NB4 (cell line): ENCODE results near the gene SOCS6.

Source experiments
- DNase-seq: peaks from one replicate; pipeline ENCODE4 v3.0.0; 2010; ENCODE audit warnings: low read depth
- H3K4me3 ChIP-seq: one replicate; pipeline ENCODE4 v1.5.1; 2011; ENCODE audit warnings: mild to moderate bottlenecking, low read depth, low read length, moderate library complexity
- MYC ChIP-seq: IDR thresholded peaks from 2 replicates; pipeline ENCODE4 v1.6.1; 2011; ENCODE audit warnings: low read depth, low read length
- POLR2A ChIP-seq: IDR thresholded peaks from 2 replicates; pipeline ENCODE4 v1.6.1; 2011; ENCODE audit warnings: mild to moderate bottlenecking; ENCODE audit not compliant: insufficient read length; ENCODE audit errors: extremely low read depth
- TF ChIP-seq, protein P1 (sequence below): IDR thresholded peaks from 2 replicates; pipeline ENCODE4 v1.6.1; 2011; ENCODE audit warnings: low read depth, low read length
- TF ChIP-seq, protein P2 (sequence below): IDR thresholded peaks from one replicate; pipeline ENCODE4 v1.5.1; 2012; ENCODE audit warnings: low read depth, low read length

The SOCS6 gene

DNA sequence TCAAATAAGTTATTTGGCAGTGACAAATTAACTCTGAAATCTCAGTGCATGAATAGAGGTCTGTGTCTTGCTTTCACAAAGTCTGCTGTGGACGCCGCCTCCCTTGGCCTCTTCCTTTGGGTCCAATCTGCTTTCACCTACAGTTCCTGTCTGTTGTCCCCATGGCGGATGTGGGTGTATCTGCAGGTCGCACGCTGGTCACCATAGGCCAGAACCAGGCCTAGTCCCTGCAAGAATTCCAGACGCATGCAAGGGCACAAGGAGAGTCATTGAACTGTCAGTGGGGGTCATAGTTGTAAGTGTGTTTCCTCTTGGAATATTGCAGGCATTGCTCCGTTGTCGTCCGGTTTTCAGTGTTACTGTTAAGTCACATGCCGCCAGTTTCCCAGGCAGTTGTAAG is 7.4 kb downstream of the SOCS6 start:
- H3K4me3 ChIP-seq = no peak overlapping the region
- DNase-seq = no peak
- TF ChIP-seq, protein P1, sequence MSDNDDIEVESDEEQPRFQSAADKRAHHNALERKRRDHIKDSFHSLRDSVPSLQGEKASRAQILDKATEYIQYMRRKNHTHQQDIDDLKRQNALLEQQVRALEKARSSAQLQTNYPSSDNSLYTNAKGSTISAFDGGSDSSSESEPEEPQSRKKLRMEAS = no peak

DNA sequence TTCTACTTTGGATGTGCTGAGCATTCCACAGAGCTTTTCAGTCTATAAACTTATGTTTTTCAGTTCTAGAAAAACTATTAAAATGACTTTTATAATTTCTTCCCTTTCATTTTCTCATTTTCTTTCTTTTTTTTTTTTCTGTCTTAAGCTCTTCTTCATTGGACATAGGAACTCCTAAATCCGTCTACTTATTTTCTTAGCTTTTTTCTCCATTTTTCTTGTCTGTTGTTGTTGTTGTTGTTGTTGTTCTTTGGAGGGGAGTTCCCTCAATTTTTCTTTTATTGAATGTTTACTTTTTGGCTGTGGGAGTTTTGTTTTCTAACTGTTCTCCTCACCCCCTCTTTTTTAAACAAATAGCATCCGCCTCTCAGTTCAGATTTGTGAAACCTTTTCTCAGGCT is 7.9 kb downstream of the SOCS6 start:
- no peak overlapping the region for H3K4me3 ChIP-seq
- no peak for DNase-seq
- TF ChIP-seq MYC = no peak
- TF ChIP-seq, protein P1 = no peak
- TF ChIP-seq, protein P2, sequence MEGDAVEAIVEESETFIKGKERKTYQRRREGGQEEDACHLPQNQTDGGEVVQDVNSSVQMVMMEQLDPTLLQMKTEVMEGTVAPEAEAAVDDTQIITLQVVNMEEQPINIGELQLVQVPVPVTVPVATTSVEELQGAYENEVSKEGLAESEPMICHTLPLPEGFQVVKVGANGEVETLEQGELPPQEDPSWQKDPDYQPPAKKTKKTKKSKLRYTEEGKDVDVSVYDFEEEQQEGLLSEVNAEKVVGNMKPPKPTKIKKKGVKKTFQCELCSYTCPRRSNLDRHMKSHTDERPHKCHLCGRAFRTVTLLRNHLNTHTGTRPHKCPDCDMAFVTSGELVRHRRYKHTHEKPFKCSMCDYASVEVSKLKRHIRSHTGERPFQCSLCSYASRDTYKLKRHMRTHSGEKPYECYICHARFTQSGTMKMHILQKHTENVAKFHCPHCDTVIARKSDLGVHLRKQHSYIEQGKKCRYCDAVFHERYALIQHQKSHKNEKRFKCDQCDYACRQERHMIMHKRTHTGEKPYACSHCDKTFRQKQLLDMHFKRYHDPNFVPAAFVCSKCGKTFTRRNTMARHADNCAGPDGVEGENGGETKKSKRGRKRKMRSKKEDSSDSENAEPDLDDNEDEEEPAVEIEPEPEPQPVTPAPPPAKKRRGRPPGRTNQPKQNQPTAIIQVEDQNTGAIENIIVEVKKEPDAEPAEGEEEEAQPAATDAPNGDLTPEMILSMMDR = no peak
- no peak for TF ChIP-seq POLR2A

DNA sequence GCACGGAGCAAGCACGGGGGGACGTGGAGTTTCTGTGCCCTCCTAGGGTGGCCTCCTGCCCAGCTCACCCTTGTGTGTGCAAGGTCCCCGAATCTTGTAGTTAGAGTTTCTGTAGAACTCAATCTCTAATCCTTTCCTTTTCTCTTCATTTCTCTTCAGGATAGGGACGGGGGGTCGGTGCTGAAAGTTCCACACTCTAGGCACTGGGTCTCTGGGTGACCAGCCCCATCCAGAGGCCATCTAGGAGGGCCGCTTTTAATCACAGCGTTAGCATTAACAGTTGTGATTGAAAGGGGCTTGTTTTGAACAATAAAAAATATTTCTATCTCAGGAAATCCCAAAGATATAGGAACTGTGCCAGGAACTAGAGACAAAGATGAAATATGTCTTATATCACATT is 10.5 kb downstream of the SOCS6 start:
- TF ChIP-seq, protein P2 = no peak
- TF ChIP-seq POLR2A (no peak), MYC (no peak)
- TF ChIP-seq, protein P1 = no peak
- DNase-seq = no peak
- no peak overlapping the region for H3K4me3 ChIP-seq

DNA sequence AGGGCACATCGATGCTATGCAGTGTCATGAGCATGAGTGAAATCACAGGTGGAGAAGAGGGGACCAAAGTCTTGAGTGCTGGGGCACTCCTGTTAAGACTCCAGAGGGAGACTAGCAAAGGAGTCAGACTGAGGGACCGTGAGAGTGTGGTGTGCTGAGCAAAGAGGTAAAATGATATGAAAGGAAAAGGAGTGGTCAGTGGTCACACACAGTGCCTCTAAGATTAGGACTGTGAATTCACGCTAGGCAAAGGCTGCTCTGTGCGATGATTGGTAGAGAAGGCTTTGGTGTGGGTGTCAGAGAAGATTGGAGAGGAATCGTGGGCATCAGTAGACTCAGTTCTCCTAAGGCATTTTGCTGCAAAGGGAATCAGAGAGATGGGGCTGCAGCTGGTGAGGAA is 12.8 kb downstream of the SOCS6 start:
- no peak for DNase-seq
- no peak overlapping the region for H3K4me3 ChIP-seq
- TF ChIP-seq, protein P1 = no peak
- TF ChIP-seq POLR2A = no peak
- TF ChIP-seq, protein P2 = no peak
- no peak for TF ChIP-seq MYC

DNA sequence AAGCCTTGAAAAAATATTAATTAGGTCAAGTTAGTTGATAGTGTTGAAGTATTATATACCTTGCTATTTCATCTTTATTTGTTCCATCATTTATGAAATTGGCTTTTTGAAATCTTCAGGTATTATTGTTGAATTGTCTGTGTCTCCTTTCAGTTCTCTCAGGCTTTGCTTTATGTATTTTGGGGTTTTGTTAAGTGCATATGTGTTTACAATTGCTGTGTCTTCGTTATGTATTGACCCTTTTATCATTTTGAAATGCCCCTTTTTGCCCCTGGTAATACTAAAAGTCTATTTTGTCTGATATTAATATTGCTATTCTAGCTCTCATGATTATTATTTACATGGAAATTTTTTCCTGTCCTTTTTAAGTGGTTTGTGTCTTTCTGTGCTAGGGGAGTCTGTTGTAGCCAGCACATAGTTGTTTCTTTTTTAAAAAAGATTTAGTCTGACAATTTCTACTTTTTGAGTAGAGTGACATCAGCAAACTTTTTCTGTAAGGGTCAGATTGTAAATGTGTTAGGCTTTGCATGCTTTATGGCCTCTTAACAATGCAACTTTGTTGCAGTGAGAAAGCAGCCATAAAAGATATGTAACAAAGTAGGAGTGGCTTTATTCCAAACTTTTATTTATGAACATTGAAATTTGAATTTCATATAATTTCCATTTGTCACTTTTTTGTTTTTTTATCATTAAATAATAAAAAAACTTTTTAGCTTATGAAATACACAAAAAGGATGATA is 19.9 kb downstream of the SOCS6 start:
- DNase-seq = no peak
- TF ChIP-seq, protein P1 = no peak
- TF ChIP-seq MYC = no peak
- H3K4me3 ChIP-seq = no peak overlapping the region

DNA sequence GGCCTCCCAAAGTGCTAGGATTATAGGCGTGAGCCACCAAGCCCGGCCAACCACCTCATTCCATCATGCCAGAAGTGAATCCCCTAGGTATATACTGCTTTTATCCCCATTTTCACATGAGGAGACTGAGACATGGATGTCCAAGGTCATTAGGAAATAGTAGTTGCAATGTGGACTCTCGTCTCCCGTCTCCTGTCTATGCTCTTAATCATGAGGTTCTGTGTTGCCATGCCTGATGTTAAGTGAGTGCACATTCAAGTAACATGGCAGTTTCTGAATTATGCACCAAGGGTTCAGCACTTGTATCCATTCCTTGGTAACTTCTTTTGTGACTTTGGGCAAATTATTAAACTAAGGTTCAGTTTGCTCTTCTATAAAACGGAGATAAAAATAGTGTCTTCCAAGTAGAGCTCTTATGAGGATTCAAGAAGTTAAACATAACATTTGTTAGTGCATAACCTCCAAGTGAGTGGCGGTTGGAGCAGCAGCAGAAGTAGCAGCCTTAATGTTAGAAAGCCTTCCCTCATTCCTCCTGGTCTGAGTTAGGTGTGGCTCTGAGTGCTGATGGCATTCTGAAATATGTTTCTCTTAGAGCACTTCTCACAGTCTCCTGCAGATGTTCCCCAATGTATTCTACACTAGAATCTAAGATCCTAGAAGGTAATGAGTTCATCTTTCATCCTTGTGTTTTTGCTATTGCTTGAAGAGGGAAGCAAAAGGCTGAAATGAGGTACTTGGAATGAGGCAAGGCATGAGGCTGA is 21.9 kb downstream of the SOCS6 start:
- no peak overlapping the region for H3K4me3 ChIP-seq
- DNase-seq = no peak
- TF ChIP-seq, protein P1 = no peak
- TF ChIP-seq POLR2A = no peak
- TF ChIP-seq, protein P2 = no peak
- no peak for TF ChIP-seq MYC
